Fibroblast of peridontal ligament (primary cell): Measurements from ENCODE around the gene NFKB2.

Experiments used
- DNase-seq: peaks from one replicate; pipeline ENCODE4 v3.0.0-alpha.2; 2010; ENCODE audit errors: extremely low read depth

The NFKB2 gene

GRCh38 chr10:102451105-102451969 lies 55.8 kb downstream of the NFKB2 start, which contains the start of gene C10orf95:
TSS of gene C10orf95 (minus strand) at chr10:102451543. CDS start at chr10:102451093, 450 bp downstream.
- no peak for DNase-seq
